ENCODE data around the gene SERPINA3. TPM values are rescaled to one million over a fixed set of nuclear protein-coding genes. Genes with fewer than 3 reads are reported as not detected.

The SERPINA3 gene
- total RNA-seq, 2 donors from 2014 or later: 396 to 1,783 TPM

GRCh38 chr14:94591871-94592270 is 20.3 kb upstream of the SERPINA3 start:
- H3K27ac ChIP-seq: no peak overlapping the region
- H3K4me3 ChIP-seq: no peak overlapping the region
- intact Hi-C loops (cut with DNase I): no loop called here
- no peaks in the 10 kb centered on the region for H3K27me3 ChIP-seq
- peaks cover 65% of the 10 kb centered on the region for H3K4me1 ChIP-seq
- DNase-seq (no peak), ATAC-seq (no peak)
- TF ChIP-seq CTCF (IDR thresholded peaks at IDR 0.05): no peak
- TF ChIP-seq POLR2A (IDR thresholded peaks at IDR 0.05): no peak
- H3K9me3 ChIP-seq: no peaks in the 10 kb centered on the region
- H3K36me3 ChIP-seq (replicated peaks in 1 of 2; ENCODE audit: insufficient read depth in 1 of 2, low read depth in 2 of 2): no peaks in the 10 kb centered on the region
- 95 to 96% methylated on average over 2 to 8 of the region's 8 CpGs for WGBS, 2 donors

- no peaks in the 10 kb centered on the region for H3K27me3 ChIP-seq
- intact Hi-C loops (cut with DNase I): no loop called here
- DNase-seq (no peak), ATAC-seq (no peak)
- no peak for TF ChIP-seq POLR2A (IDR thresholded peaks at IDR 0.05)
- TF ChIP-seq CTCF (IDR thresholded peaks at IDR 0.05): no peak
- no peaks in the 10 kb centered on the region for H3K9me3 ChIP-seq
- no peak overlapping the region for H3K27ac ChIP-seq
- H3K36me3 ChIP-seq (replicated peaks in 1 of 2; ENCODE audit: insufficient read depth in 1 of 2, low read depth in 2 of 2): no peaks in the 10 kb centered on the region
- peaks cover 65% of the 10 kb centered on the region for H3K4me1 ChIP-seq
- H3K4me3 ChIP-seq: no peak overlapping the region
These were observed 19.7 kb upstream of the SERPINA3 start for GRCh38 chr14:94592457-94592856.

GRCh38 chr14:94593376-94593748 is 18.8 kb upstream of the SERPINA3 start:
- Histone ChIP-seq H3K27ac (peak overlapping the region; percentile 32 to 59 (median 52)), H3K4me3 (no peak overlapping the region), H3K9me3 (no peaks in the 10 kb centered on the region), H3K4me1 (peaks cover 65% of the 10 kb centered on the region), H3K36me3 (replicated peaks in 1 of 2; ENCODE audit: insufficient read depth in 1 of 2, low read depth in 2 of 2) (no peaks in the 10 kb centered on the region), H3K27me3 (no peaks in the 10 kb centered on the region)
- WGBS, 2 donors: 67 to 80% methylated on average over 3 of the region's 3 CpGs
- no peak for TF ChIP-seq CTCF (IDR thresholded peaks at IDR 0.05)
- intact Hi-C loops (cut with DNase I): no loop called here
- no peak for DNase-seq
- ATAC-seq: no peak

GRCh38 chr14:94593749-94594431 is 18.3 kb upstream of the SERPINA3 start:
- ATAC-seq: peak; percentile 45
- TF ChIP-seq POLR2A (IDR thresholded peaks at IDR 0.05) (no peak), CTCF (IDR thresholded peaks at IDR 0.05) (no peak)
- H3K4me1 ChIP-seq: peaks cover 66% of the 10 kb centered on the region
- H3K27ac ChIP-seq: peak overlapping the region; percentile 32 to 59 (median 52)
- peak in 3 of 4 donors; percentile 52 to 65 (median 58) for DNase-seq
- WGBS, 2 donors: 66 to 70% methylated on average over 3 to 4 of the region's 4 CpGs
- intact Hi-C loops (cut with DNase I): no loop called here
- no peaks in the 10 kb centered on the region for H3K27me3 ChIP-seq
- H3K9me3 ChIP-seq: no peaks in the 10 kb centered on the region
- H3K36me3 ChIP-seq (replicated peaks in 1 of 2; ENCODE audit: insufficient read depth in 1 of 2, low read depth in 2 of 2): no peaks in the 10 kb centered on the region
- no peak overlapping the region for H3K4me3 ChIP-seq

GRCh38 chr14:94594441-94594840 is 17.8 kb upstream of the SERPINA3 start:
- Histone ChIP-seq H3K9me3 (no peaks in the 10 kb centered on the region), H3K36me3 (replicated peaks in 1 of 2; ENCODE audit: insufficient read depth in 1 of 2, low read depth in 2 of 2) (no peaks in the 10 kb centered on the region), H3K4me1 (peaks cover 69% of the 10 kb centered on the region), H3K4me3 (no peak overlapping the region), H3K27me3 (no peaks in the 10 kb centered on the region), H3K27ac (peak overlapping the region in 3 of 4 donors; percentile 54 to 99 (median 59))
- intact Hi-C loops (cut with DNase I): no loop called here
- ATAC-seq: no peak
- TF ChIP-seq POLR2A (IDR thresholded peaks at IDR 0.05): no peak
- no peak for TF ChIP-seq CTCF (IDR thresholded peaks at IDR 0.05)
- WGBS, 2 donors: 96 to 97% methylated on average over 7 of the region's 7 CpGs
- no peak for DNase-seq
